Neural cell (in vitro differentiated cells): ENCODE data around the gene CHMP1A. TPM values are rescaled to one million over a fixed set of nuclear protein-coding genes. Genes with fewer than 3 reads are reported as not detected.

Experiments used
- H2AFZ ChIP-seq: fragments of 200-600, 300-800 bp; sonication (generic), shearing (Covaris generic); 2 replicates; pipeline ENCODE4 v1.6.0; 2014; ENCODE audit warnings: low read depth, mild to moderate bottlenecking, antibody characterized with exemption, low read length, moderate library complexity
- H3F3A ChIP-seq: fragments of 200-600 bp; shearing (Covaris generic); 2 replicates; pipeline ENCODE4 v1.6.1; 2016; ENCODE audit warnings: mild to moderate bottlenecking, moderate library complexity, mixed read lengths, antibody characterized with exemption, low read length; ENCODE audit not compliant: insufficient read depth, poor library complexity, severe bottlenecking
- H3K27ac ChIP-seq: fragments of 200-600, 300-800 bp; sonication (generic), shearing (Covaris generic); 2 replicates; pipeline ENCODE4 v1.5.1; 2014; ENCODE audit warnings: mild to moderate bottlenecking, low read length, moderate library complexity
- H3K27me3 ChIP-seq: fragments of 300-800, 200-600 bp; sonication (generic), shearing (Covaris generic); 2 replicates; pipeline ENCODE4 v1.6.0; 2014; ENCODE audit warnings: mild to moderate bottlenecking, low read depth, low read length, moderate library complexity; ENCODE audit not compliant: insufficient read depth
- H3K36me3 ChIP-seq: fragments of 300-800, 200-600 bp; sonication (generic), shearing (Covaris generic); 2 replicates; pipeline ENCODE4 v1.5.1; 2014; ENCODE audit warnings: mild to moderate bottlenecking, antibody characterized with exemption, low read length, moderate library complexity; ENCODE audit not compliant: insufficient read depth
- H3K4me2 ChIP-seq: fragments of 300-800, 200-600 bp; sonication (generic), shearing (Covaris generic); 2 replicates; pipeline ENCODE4 v1.6.0; 2014; ENCODE audit warnings: mild to moderate bottlenecking, low read length
- H3K4me3 ChIP-seq: fragments of 300-800, 200-600 bp; sonication (generic), shearing (Covaris generic); 2 replicates; pipeline ENCODE4 v1.5.1; 2014; ENCODE audit warnings: mild to moderate bottlenecking, low read length, moderate library complexity
- H3K79me2 ChIP-seq: fragments of 200-600 bp; shearing (Covaris generic); replicated peaks from 2 replicates; pipeline ENCODE4 v1.6.0; 2014; ENCODE audit warnings: mild to moderate bottlenecking, low read length, moderate library complexity; ENCODE audit not compliant: insufficient read depth
- H3K9ac ChIP-seq: fragments of 300-800, 200-600 bp; sonication (generic), shearing (Covaris generic); 2 replicates; pipeline ENCODE4 v1.6.1; 2016; ENCODE audit warnings: mild to moderate bottlenecking, low read length, mixed read lengths
- H3K9me2 ChIP-seq: fragments of 200-600 bp; shearing (Covaris generic); 2 replicates; pipeline ENCODE4 v1.6.1; 2016; ENCODE audit warnings: mild to moderate bottlenecking, low read length, mixed read lengths; ENCODE audit not compliant: insufficient read depth
- H3K9me3 ChIP-seq: fragments of 200-600, 300-800 bp; sonication (generic), shearing (Covaris generic); 2 replicates; pipeline ENCODE4 v1.6.1; 2016; ENCODE audit warnings: mild to moderate bottlenecking, mixed run types, low read length, moderate library complexity, mixed read lengths
- H4K20me1 ChIP-seq: fragments of 200-600 bp; shearing (Covaris generic); 2 replicates; pipeline ENCODE4 v1.6.1; 2016; ENCODE audit warnings: mild to moderate bottlenecking, mixed run types; ENCODE audit not compliant: insufficient read depth
- EP300 ChIP-seq: fragments of 450-650 bp; conservative IDR thresholded peaks from 2 replicates; pipeline ENCODE4 v1.6.1; 2014; ENCODE audit warnings: antibody characterized with exemption, mild to moderate bottlenecking, moderate library complexity; ENCODE audit not compliant: poor library complexity, severe bottlenecking
- MXI1 ChIP-seq: fragments of 450-650 bp; conservative IDR thresholded peaks from 2 replicates; pipeline ENCODE4 v1.6.1; 2014; ENCODE audit warnings: antibody characterized with exemption, mild to moderate bottlenecking; ENCODE audit not compliant: poor library complexity, severe bottlenecking
- POLR2AphosphoS5 ChIP-seq: IDR thresholded peaks from 2 replicates; pipeline ENCODE4 v1.6.1; 2012
- TAF1 ChIP-seq: IDR thresholded peaks from 2 replicates; pipeline ENCODE4 v1.6.1; 2012; ENCODE audit warnings: low read depth
- polyA plus RNA-seq: library from polyadenylated mRNA; depleted of rRNA; stranded (reverse); fragments of >200 nt; gene quantifications from 2 replicates; pipeline ENCODE4 v1.2.3, GENCODE V29; 2014
- TF ChIP-seq, protein P1 (sequence below): IDR thresholded peaks from 2 replicates; pipeline ENCODE4 v1.6.1; 2012; ENCODE audit warnings: borderline replicate concordance
- TF ChIP-seq, protein P2 (sequence below): fragments of 450-650 bp; IDR thresholded peaks from 2 replicates; pipeline ENCODE4 v1.5.1; 2014; ENCODE audit warnings: antibody characterized with exemption, mild to moderate bottlenecking, moderate library complexity; ENCODE audit not compliant: poor library complexity, severe bottlenecking

CHMP1A gene
- polyA plus RNA-seq, 1 donor from 2014 or later: 113 TPM

DNA sequence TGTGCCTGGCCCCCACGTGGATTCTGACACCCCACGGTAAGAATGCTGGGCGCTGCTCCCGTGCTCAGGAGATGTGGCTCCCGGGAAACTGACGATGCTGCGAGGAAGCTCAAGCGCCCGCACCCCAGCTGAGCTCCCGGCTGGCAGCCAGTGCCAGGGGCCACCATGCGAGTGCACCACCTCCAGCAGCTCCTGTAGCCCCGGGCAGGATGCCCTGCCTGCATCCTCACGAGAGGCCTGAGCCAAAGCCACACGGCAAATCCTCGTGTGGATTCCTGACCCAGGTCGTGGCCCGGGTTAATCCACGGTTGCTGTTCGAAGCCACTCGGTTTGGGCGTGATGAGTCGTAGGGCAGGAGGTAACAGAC is 55.6 kb downstream of the CHMP1A start:
- no peaks in the 10 kb centered on the region for H3K9me2 ChIP-seq
- no peaks in the 10 kb centered on the region for H3K79me2 ChIP-seq
- peak overlapping the region; percentile 18 for H3K4me3 ChIP-seq
- no peaks in the 10 kb centered on the region for H3K9me3 ChIP-seq
- peak overlapping the region; percentile 31 for H3K9ac ChIP-seq
- TF ChIP-seq MXI1: no peak
- TF ChIP-seq, protein P1, sequence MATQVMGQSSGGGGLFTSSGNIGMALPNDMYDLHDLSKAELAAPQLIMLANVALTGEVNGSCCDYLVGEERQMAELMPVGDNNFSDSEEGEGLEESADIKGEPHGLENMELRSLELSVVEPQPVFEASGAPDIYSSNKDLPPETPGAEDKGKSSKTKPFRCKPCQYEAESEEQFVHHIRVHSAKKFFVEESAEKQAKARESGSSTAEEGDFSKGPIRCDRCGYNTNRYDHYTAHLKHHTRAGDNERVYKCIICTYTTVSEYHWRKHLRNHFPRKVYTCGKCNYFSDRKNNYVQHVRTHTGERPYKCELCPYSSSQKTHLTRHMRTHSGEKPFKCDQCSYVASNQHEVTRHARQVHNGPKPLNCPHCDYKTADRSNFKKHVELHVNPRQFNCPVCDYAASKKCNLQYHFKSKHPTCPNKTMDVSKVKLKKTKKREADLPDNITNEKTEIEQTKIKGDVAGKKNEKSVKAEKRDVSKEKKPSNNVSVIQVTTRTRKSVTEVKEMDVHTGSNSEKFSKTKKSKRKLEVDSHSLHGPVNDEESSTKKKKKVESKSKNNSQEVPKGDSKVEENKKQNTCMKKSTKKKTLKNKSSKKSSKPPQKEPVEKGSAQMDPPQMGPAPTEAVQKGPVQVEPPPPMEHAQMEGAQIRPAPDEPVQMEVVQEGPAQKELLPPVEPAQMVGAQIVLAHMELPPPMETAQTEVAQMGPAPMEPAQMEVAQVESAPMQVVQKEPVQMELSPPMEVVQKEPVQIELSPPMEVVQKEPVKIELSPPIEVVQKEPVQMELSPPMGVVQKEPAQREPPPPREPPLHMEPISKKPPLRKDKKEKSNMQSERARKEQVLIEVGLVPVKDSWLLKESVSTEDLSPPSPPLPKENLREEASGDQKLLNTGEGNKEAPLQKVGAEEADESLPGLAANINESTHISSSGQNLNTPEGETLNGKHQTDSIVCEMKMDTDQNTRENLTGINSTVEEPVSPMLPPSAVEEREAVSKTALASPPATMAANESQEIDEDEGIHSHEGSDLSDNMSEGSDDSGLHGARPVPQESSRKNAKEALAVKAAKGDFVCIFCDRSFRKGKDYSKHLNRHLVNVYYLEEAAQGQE: no peak
- TF ChIP-seq EP300: no peak
- no peak for TF ChIP-seq POLR2AphosphoS5
- TF ChIP-seq, protein P2, sequence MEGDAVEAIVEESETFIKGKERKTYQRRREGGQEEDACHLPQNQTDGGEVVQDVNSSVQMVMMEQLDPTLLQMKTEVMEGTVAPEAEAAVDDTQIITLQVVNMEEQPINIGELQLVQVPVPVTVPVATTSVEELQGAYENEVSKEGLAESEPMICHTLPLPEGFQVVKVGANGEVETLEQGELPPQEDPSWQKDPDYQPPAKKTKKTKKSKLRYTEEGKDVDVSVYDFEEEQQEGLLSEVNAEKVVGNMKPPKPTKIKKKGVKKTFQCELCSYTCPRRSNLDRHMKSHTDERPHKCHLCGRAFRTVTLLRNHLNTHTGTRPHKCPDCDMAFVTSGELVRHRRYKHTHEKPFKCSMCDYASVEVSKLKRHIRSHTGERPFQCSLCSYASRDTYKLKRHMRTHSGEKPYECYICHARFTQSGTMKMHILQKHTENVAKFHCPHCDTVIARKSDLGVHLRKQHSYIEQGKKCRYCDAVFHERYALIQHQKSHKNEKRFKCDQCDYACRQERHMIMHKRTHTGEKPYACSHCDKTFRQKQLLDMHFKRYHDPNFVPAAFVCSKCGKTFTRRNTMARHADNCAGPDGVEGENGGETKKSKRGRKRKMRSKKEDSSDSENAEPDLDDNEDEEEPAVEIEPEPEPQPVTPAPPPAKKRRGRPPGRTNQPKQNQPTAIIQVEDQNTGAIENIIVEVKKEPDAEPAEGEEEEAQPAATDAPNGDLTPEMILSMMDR: no peak
- TF ChIP-seq TAF1: no peak
- no peaks in the 10 kb centered on the region for H4K20me1 ChIP-seq
- no peaks in the 10 kb centered on the region for H3K27me3 ChIP-seq
- H3K4me2 ChIP-seq: no peak overlapping the region
- no peak overlapping the region for H2AFZ ChIP-seq
- no peaks in the 10 kb centered on the region for H3K36me3 ChIP-seq
- peak overlapping the region; percentile 47 for H3K27ac ChIP-seq
- H3F3A ChIP-seq: no peaks in the 10 kb centered on the region

DNA sequence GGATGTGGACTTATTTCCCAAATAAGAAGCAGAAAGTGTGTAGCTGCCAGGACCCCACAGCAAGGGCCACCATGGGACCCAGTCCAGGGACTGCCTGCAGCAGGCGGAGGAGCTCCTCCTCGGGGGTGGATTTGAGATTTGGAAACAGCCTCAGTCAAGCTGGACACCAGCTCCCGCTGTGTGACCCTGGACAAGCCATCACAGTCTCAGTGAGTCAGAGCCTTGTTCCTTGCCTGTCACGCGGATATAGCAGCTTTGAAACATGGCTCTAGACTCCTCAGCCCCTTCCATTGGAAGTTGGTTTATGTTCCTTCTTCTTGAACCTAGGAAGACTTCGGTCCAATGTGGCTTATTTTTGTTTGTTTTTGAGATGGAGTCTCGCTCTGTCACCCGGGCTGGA is 56.6 kb downstream of the CHMP1A start:
- H3K9me2 ChIP-seq: no peaks in the 10 kb centered on the region
- no peak overlapping the region for H3K4me2 ChIP-seq
- no peak overlapping the region for H2AFZ ChIP-seq
- H3K9ac ChIP-seq: no peak overlapping the region
- no peaks in the 10 kb centered on the region for H3K9me3 ChIP-seq
- TF ChIP-seq POLR2AphosphoS5 (no peak), TAF1 (no peak), EP300 (no peak)
- TF ChIP-seq, protein P1: no peak
- H3F3A ChIP-seq: no peaks in the 10 kb centered on the region
- H4K20me1 ChIP-seq: no peaks in the 10 kb centered on the region
- no peaks in the 10 kb centered on the region for H3K27me3 ChIP-seq
- no peak overlapping the region for H3K4me3 ChIP-seq
- H3K36me3 ChIP-seq: no peaks in the 10 kb centered on the region
- H3K79me2 ChIP-seq: no peaks in the 10 kb centered on the region
- H3K27ac ChIP-seq: no peak overlapping the region
